Left hindlimb (tissue), 1 donor: Measurements from ENCODE around the gene DROSHA.

ENCODE experiments used
- DNase-seq: peaks from one replicate; pipeline ENCODE4 v3.0.0-alpha.2; 2018

The DROSHA gene

DNA sequence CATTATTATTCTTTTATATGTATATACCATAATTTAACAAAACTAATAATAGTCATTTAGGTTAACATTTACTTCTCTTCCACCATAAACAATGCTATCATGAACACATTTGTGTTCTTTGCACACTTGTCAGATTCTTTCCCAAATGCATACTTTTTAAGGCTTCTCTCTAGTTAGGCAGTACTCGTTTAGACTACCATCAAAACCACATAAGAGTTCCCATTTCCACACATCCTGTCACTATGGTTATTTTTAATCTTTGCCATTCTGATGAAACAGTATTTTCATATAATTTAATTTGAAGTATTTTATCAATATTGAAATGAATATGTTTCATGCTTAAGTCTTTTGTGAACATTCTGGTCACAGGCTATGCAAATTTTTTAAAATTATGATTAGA is 15.1 kb downstream of the DROSHA start:
- DNase-seq = no peak

DNA sequence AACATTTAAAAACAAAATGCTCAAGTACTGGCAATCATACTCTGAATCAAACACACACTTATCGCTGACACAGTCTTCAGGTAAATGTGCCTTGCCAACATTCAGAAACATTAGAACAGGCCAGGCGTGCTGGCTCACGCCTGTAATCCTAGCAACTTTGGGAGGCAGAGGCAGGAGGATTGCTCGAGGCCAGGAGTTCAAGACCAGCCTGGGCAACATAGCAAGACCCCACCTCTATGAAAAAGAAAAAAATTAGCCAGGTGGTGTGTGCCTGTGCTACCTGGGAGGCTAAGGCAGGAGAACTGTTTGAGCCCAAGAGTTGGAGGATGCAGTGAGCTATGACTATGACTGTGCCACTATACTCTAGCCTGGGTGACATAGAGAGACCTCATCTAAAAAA is 20.6 kb downstream of the DROSHA start:
- DNase-seq = no peak

DNA sequence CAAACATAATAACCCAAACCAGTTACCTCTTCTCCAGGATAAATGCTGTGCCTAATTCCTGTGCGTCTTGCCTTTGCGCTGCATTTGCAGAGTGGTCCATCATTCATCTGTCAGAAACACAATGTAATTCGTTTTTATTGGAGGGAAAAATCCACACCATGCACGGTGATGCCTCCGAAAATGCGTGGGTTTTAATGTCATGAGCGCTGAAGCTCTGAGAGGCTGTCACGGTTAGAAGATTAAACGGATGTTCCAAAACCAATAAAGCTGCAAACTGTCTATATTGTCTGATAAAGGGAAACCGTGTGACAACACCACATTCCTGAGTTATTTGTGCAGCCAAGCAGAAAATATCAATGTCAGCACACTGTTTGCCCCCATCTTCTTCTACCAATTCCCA is 27.4 kb downstream of the DROSHA start:
- no peak for DNase-seq

DNA sequence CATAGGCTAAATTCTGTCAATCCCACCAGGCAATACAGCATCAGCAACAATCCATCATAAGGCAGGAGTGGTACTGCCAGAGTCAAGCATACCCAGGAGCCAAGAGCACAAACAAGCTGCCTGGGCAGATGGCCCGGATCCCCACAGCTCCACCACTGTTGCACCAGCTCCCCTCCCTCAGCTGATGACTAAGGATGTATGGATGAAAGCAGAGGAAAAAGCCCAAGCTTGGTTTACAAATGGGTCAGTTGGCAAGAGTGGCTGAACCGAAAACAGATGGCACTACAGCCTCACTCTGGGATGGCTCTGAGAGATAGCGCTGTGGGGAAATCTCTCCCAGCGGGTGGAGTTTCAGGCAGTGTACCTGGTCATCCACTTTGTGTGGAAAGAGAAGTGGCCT is 29.4 kb downstream of the DROSHA start:
- DNase-seq = no peak

DNA sequence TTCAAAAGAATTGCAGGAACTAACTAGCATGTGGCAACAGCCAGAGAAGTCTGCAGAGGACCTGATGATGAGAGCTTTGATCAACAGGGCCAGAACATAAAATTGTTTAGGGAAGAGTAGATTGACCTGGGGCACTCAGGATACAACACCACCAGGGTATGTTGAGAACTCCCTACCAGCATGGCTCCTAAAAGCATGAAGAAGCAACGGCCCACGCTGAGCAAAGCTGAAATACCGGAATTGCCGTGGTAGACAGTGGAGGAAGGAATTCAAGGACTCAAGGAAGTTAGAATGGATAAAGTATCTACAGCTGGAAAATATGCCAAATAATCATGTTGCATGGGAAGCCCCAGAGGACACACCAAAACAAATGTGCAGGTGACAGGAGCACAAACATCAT is 31.6 kb downstream of the DROSHA start:
- no peak for DNase-seq

DNA sequence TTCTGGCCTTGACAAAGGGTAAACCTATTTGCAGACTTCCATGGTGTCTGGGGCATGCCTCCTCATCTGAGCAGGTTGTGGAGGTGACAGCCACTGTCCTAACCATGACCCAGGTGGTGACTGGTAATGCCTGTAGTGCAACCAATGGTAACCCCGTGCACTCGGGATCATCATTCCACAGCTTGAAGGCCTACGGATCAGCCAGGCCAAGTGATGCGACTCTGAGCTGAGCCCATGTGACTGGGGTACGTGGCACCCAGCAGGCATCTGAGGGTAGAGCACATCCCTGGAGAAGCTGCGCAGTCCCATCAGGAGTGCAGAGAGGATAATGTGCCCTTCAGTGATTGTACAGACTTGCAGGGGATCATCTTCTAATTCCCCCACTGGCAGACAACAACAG is 35.0 kb downstream of the DROSHA start:
- DNase-seq = no peak

DNA sequence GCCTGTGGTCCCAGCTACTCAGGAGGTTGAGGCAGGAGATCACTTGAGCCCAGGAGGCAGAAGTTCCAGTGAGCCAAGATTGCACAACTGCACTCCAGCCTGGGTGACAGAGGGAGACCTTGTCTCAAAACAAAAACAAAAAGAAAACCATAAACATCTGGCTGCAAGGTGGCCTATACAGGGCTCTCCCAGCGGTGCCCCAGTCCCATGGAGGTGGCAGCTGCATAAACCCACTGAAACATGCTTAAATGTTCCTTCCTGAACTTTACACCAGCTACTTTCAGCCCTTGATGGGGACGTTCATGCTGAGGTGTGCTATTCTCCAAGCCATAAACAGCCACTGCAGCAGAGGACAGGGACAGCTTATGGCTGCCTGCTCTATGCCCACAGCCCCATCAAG is 35.6 kb downstream of the DROSHA start:
- no peak for DNase-seq

DNA sequence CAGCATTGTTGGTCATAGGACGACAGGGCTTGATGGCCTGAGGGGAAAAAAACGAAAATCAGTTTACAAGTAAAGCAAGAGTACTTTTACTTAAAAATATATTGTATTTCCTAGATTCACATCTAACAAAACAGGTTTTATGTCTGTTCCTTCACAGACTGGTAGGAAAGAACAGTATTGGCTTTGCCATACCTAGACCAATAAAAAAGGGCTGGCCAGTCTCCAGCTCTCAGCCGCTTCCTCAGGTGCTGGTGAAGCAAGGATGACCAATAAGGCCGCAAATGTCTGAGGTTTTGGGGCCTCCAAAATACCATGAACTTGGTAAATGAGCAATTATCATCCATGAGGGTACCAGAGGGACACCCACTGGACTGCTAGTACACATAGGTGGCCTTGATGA is 36.6 kb downstream of the DROSHA start:
- no peak for DNase-seq

DNA sequence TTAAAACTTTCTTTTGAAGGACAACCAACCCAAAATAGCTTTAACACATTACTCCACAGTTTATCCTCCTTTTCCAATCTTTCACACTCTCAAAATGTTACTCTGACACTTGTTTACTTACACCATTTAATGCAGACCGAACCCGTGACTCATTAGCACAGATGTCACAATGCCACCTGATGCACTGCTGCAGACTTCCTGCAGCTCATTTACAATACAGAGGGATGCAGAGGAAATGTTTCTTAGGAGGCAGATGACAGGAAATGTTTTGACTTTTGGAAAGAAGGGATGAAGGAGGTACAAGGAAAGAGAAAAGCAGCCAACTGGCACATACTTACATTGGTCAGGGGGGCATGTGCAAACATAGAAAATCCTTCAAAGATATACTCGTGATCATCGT is 39.0 kb downstream of the DROSHA start:
- no peak for DNase-seq

DNA sequence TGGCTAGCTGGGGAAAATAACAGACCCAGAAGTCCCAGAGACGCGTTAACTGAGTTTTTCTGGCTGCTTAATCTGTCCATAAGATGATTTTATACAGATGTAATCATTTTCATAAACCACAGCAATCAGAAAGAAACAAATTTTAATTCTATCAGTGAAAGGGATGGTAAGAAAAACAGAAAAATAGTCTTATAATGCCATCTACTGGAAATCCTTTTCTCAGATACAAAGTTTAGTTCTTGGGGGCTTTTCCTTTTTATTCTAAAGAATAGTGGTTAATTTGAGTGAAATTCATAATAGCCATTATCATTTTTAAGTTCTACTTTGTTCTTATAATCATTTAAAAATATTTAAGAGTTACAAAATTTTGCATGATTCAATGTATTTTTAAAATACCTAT is 44.4 kb downstream of the DROSHA start:
- no peak for DNase-seq

DNA sequence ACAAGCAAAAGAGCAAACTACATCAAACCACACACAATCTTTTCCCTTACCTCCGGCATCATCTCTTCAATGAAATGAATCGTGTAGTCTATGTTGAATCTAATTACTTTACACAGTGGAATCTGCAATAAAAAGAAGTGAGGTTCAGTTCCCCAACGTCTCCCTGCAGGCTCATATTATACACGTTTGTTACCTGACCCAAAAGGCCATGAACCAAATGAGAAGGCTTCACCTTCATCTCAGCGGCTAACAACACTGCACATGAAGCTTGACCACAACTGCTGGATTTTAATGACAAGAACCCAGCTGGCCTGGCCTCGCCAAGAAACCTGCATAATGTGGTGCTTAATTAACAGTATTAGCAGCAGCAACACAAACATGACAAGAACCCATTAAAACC is 45.5 kb downstream of the DROSHA start:
- no peak for DNase-seq

DNA sequence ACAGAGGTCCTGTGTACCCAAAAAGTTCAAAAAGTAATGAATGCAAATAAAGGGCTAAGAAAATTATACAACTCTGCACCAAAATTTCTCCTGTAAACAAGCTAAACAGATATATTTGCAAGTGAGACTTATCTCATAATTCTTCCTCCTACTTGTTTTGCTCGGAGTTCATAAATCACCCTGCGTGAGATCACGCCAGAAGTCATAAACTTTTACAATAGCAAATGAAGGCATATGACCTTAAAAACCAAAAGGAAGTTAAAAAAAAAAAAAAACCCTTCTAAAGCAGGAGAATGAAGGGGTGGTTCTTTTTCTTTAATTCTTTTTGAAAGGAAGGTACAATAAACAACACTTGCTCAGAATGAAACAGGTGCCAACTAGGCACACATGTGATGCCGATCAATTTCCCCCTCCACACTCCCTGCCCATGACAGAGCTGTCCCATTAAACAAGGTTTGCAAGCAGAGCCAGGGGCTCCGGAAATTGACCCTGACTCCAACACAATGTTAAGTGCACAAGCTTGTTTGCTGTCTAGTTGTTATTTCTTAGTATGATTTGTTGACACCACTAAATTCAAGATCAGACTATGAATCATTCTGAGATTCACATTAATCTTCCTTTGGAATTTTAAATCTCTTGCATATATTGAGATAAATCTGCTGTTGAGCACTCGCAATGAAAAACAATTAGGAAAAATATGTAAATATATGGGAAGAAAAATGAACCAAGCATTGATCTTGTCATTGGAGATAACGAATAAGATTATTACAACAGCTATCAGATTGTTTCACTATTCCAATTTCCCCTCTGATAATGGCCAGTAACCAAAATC is 46.3 kb downstream of the DROSHA start:
- no peak for DNase-seq

DNA sequence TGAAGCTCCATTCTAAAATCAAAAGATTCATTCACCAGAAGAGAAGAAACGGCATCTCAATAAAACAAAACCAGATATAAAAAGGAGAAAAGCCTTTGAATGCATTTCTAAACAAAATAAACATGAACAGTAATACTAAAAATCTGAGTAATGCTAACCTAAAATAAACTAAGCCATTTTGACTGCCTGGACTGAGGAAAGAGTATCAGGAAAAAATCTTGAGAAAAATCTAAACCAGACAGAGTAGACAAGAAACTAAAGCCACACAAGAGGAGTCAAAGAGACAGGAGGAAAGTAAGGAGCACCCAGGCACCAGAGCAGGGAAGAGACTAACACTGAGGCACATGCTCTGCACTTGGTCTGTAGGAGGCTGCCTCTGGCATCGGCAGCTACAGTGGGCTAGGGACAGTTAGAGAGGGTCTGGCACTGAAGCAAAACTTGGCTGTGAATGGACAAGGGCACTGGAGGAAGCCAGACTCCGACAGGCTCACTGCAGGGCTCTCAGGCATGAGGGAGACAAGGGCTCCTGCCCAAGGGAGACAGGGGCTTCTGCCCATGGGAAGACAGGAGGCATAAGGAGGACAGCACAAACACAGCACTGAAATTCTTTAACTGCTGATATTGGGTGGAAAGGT is 50.2 kb downstream of the DROSHA start:
- no peak for DNase-seq

DNA sequence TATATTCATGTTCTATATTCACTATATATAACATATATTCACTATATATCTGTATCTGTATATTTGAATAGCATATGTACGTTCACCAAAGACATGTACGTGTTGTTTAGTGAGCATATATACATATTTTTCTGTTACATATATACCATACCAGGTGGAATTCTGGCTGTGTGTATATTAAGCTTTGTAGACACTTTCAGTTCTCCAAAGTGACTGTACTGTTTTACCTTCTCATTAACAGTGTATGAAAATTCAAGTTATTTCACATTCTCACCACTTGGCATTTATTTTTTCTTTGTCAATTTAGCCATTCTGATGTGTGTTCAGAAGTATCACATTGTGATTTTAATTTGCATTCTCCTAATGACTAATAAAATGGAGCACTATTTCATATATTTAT is 52.2 kb downstream of the DROSHA start:
- DNase-seq = no peak

DNA sequence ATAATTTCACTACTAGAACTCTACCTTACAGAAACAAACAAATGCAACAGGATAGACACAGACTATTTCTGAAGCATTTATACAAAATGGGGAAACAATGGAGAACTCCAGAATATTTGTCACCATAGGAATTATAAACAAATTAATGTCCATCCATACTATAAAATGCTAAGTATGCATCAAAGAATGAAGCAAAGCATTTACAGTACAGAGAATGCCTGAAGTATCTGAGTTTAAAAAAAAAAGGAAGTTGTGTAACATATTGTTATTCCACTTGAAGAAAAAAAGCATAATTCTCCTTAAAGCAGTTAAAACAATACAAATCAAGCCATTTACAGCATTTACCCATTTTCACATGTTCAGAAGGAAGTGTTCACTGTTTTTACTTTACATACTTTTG is 53.0 kb downstream of the DROSHA start:
- DNase-seq = no peak

DNA sequence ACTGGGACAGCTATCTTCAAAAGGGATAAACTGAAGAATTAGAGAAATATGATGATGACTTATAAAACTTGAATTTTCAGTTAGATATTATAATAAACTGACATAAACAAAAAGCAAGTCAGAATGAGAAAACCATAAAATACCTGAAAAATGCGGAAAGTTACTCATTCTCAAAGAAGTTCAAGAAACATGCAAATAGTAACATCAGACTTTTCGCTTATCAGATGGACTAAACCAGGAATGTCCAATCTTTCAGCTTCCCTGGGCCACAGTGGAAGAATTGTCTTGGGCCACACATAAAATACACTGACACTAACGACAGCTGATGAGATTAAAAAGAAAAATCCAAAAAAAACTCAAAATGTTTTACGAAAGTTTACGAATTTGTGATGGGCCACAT is 53.9 kb downstream of the DROSHA start:
- DNase-seq = no peak

DNA sequence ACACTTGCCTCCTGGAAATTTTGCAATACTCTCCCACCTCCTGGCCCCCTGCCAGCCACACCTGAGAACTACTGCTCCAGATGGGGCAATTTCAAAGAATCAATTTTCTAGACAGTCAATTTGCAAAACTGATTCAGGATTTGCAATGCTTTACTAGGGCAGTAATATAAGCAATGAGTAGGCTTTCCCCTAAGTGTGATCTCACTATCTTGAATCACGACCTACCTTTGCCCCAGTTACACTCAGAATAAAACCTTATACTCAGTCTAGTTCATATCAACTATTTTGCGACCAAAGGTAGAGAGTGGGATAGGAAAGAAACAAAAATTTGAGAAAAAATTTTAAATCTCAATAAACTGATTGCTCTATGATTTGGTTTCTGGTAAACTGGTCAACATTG is 54.4 kb downstream of the DROSHA start:
- no peak for DNase-seq

DNA sequence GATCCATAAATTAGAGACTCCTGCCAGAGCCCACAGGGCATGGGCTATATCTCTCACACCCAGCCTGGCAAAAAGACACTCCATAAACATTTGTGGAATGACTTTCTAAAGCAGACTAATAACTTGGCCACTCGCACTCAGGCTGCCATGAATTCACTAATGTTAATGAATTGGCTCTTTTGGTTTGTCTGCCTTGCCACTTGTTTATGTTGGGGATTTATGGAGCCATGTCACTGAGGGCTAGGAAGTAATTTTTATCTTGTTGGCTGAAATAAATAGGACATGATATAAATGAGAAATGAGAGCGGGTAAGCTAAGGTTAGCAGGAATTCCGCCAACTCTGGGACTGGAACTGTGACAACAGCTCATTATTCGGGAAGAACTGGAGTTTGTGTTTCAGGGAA is 55.2 kb downstream of the DROSHA start:
- no peak for DNase-seq

DNA sequence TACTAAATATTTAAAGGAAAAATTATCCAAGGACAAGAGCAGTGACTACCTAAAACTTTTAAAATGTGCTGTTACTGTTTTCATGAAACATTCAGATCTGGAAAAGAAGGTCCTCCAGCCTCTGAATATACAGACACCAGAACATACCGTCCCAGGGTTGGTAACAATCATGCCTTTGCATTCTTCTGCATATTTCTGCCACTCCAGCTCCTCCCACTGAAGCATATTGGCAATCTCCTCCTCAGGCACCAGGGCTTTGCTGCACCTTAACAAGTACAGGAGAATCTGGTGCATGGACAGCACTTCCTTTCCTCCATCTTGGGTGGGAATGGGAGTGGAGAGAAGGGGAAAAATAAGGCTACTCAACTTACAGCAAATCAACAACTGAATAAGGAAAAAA is 60.0 kb downstream of the DROSHA start:
- no peak for DNase-seq

DNA sequence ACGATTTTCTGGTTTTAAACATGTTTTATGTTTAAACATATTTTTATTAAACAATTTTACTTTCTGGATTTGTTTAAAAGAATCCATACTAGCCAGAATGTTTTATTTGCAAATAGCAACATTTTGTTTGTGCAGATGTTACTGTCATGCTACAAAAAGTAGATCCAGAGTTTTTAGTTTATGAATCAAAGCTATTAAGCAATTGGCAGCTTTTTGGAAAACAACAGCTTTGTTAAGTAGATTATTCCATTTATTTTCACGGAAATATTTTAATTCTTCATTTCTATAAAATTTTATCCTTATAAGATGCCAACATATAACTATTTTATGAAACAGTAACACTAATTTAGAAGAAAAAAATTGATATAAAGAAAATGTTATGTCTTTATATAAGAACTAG is 60.9 kb downstream of the DROSHA start:
- no peak for DNase-seq

DNA sequence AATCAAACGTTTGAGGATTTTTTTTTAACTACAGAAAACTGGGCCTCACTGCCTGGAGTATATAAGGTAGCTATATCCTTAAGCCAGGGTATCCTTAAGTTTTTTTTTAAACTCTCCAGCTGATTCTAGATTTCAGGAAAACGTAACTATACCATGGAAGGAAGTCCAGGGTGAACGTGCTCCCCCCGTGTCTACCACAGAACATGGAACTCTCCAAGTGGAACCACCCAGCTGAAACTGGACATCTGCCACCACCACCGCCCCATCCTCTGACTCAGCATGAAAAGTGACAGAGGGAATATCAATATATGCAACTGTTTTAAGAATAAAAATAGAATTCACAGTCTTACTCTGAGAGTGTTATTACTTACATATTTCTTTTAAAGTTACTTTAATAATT is 61.3 kb downstream of the DROSHA start:
- peak; percentile 55 for DNase-seq

DNA sequence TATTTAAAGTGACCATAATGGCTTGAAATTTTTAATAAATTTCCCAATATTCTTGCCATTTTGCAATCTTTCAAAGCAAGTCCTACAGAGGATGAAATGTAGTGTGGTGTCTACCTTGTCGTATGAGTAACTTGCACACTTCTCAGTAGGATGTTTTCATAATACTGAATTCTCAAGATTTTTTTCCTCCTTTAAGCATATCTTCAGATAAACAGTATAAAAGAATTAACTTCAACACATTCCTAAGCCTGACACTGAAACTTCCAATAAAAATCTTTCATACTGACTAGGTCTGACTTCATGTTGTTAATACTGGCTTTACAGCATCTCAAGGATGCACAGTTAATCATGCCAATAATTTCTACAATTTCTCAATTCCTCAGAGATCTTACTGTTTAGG is 62.0 kb downstream of the DROSHA start:
- DNase-seq = no peak

DNA sequence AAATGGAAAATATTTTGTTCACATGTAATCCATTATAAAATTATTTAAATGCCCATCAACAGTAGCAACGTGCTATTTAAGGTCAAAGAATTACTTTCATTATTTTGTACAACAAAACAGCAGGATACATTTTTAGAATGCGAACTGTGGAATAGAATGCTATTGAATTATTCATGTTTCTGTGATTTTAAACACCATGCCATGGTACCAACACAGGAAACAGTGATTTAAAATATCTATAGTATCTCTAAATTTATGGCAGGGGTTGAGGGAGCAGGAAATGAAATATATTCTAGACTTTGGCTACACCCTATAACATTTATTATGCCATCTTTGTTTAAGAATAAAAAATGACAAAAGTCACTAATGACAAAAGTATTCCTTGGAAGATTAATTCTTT is 62.4 kb downstream of the DROSHA start:
- DNase-seq = no peak

DNA sequence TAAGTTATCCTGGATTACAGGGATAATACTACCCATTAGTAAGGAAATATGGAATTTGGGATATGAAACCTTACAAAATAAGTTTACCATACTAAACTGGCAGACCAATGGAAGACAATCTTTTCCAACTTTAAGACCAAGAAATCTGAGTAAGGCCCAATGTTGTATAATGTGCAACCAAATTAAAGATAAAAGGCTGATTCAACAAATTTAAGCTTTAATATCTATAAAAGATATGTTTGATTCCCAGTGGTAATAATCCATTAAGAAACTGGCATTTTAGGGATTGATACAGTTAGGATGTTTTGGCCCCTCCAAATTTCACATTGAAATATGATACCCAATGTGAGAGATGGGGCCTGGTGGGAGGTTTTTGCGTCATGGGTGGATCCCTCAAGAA is 66.6 kb downstream of the DROSHA start:
- no peak for DNase-seq

DNA sequence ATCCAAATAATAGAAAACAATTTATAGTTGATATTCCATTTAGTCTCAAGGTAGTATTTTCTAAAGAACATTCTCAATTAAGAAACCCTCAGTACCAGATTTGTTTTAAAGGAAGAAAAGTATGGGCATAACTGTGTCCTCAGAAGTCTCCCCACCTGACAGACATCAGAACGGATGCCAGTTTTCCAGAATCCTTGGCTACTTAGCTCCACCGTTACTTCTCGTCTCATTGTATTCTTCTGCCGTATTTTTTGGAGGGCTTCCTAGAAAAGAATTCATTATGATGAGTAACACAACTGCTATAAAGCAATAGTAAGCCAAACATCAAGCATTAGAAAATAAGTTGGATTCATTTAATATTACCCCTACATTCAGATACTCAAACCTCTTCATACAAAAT is 67.8 kb downstream of the DROSHA start:
- no peak for DNase-seq
